WTC11 (cell line): ENCODE data around the gene HECW1. TPM values are rescaled to one million over a fixed set of nuclear protein-coding genes. Genes with fewer than 3 reads are reported as not detected.

Experiments used
- ATAC-seq: fragments of 200-7000 bp; cut with Tn5 transposase; 2 replicates; pipeline ENCODE4 v1.10.0; 2021; ENCODE audit warnings: mild to moderate bottlenecking, moderate library complexity
- CTCF ChIA-PET: fragments of 300-600 bp; sonication (Branson Sonifier 250); formaldehyde crosslinking; loops from one replicate; lab custom pipeline; 2021; ENCODE audit warnings: antibody characterized with exemption; lab: Charles Lee
- POLR2A ChIA-PET: fragments of 350-600 bp; sonication (Branson Sonifier 250); formaldehyde crosslinking; loops from one replicate; lab custom pipeline; 2021; ENCODE audit warnings: antibody characterized with exemption; lab: Charles Lee
- DNase-seq: peaks from one replicate; pipeline ENCODE4 v3.0.0; 2021; ENCODE audit warnings: low spot score
- H3K27ac Mint-ChIP-seq: 2 replicates; pipeline ENCODE4 v1.8.0; 2021; ENCODE audit warnings: mixed read lengths
- H3K27me3 Mint-ChIP-seq: 2 replicates; pipeline ENCODE4 v1.8.0; 2021; ENCODE audit warnings: low read depth, mild to moderate bottlenecking, moderate library complexity, mixed read lengths
- H3K36me3 Mint-ChIP-seq: 2 replicates; pipeline ENCODE4 v1.8.0; 2021; ENCODE audit warnings: mixed read lengths
- H3K4me1 Mint-ChIP-seq: 2 replicates; pipeline ENCODE4 v1.8.0; 2022; ENCODE audit warnings: mixed read lengths
- H3K4me3 Mint-ChIP-seq: 2 replicates; pipeline ENCODE4 v1.8.0; 2021; ENCODE audit warnings: mild to moderate bottlenecking, moderate library complexity, mixed read lengths
- H3K9me3 Mint-ChIP-seq: 2 replicates; pipeline ENCODE4 v1.8.0; 2021; ENCODE audit warnings: mixed read lengths
- ATF3 ChIP-seq: sonication (generic); formaldehyde crosslinking; conservative IDR thresholded peaks from 2 replicates; pipeline ENCODE4 v1.8.1; 2022; ENCODE audit warnings: mild to moderate bottlenecking, missing genetic modification reagents
- CBFB ChIP-seq: sonication (generic); formaldehyde crosslinking; IDR thresholded peaks from 2 replicates; pipeline ENCODE4 v1.8.1; 2022; ENCODE audit warnings: mild to moderate bottlenecking, low read depth, missing genetic modification reagents
- CDX4 ChIP-seq: fragments of 250-450 bp; sonication (Bioruptor Pico); IDR thresholded peaks from 2 replicates; pipeline ENCODE4 v1.9.0; 2021; ENCODE audit warnings: moderate library complexity, mild to moderate bottlenecking, inconsistent platforms, borderline replicate concordance
- CREB1 ChIP-seq: sonication (generic); formaldehyde crosslinking; IDR thresholded peaks from 2 replicates; pipeline ENCODE4 v1.8.0; 2023; ENCODE audit warnings: mild to moderate bottlenecking, missing genetic modification reagents
- EMX1 ChIP-seq: fragments of 250-450 bp; sonication (Bioruptor Pico); IDR thresholded peaks from 2 replicates; pipeline ENCODE4 v1.8.0; 2021; ENCODE audit warnings: mild to moderate bottlenecking
- ETV6 ChIP-seq: sonication (generic); formaldehyde crosslinking; IDR thresholded peaks from 2 replicates; pipeline ENCODE4 v1.8.1; 2022; ENCODE audit warnings: mild to moderate bottlenecking, missing genetic modification reagents
- FOXP4 ChIP-seq: sonication (generic); formaldehyde crosslinking; IDR thresholded peaks from 2 replicates; pipeline ENCODE4 v1.8.0; 2022; ENCODE audit warnings: mild to moderate bottlenecking, missing genetic modification reagents
- IRF1 ChIP-seq: sonication (generic); formaldehyde crosslinking; IDR thresholded peaks from 2 replicates; pipeline ENCODE4 v1.8.0; 2023; ENCODE audit warnings: missing genetic modification reagents
- MAX ChIP-seq: sonication (generic); formaldehyde crosslinking; IDR thresholded peaks from 2 replicates; pipeline ENCODE4 v1.8.0; 2022; ENCODE audit warnings: mild to moderate bottlenecking, missing genetic modification reagents
- MYBL2 ChIP-seq: sonication (generic); formaldehyde crosslinking; IDR thresholded peaks from 2 replicates; pipeline ENCODE4 v1.8.1; 2023; ENCODE audit warnings: mild to moderate bottlenecking, moderate library complexity, missing genetic modification reagents
- TP53 ChIP-seq: sonication (generic); formaldehyde crosslinking; IDR thresholded peaks from 2 replicates; pipeline ENCODE4 v1.8.1; 2023; ENCODE audit warnings: mild to moderate bottlenecking, missing genetic modification reagents
- ZNF138 ChIP-seq: sonication (generic); formaldehyde crosslinking; conservative IDR thresholded peaks from 2 replicates; pipeline ENCODE4 v1.8.1; 2022; ENCODE audit warnings: mild to moderate bottlenecking, moderate library complexity, missing genetic modification reagents
- ZNF219 ChIP-seq: sonication (generic); formaldehyde crosslinking; IDR thresholded peaks from 2 replicates; pipeline ENCODE4 v1.8.0; 2023; ENCODE audit warnings: missing genetic modification reagents, mild to moderate bottlenecking, borderline replicate concordance
- total RNA-seq: library from RNA; stranded (reverse); gene quantifications from 3 replicates; pipeline ENCODE4 v1.2.3, GENCODE V29; 2021
- TF ChIP-seq, protein P1 (sequence below): fragments of 200-600 bp; IDR thresholded peaks from 2 replicates; pipeline ENCODE4 v1.8.0; 2022; ENCODE audit warnings: antibody characterized with exemption
- TF ChIP-seq, protein P2 (sequence below): sonication (generic); formaldehyde crosslinking; IDR thresholded peaks from 2 replicates; pipeline ENCODE4 v1.8.1; 2022; ENCODE audit warnings: low read depth, mild to moderate bottlenecking, moderate library complexity, missing genetic modification reagents, borderline replicate concordance
- TF ChIP-seq, protein P3 (sequence below): fragments of 250-450 bp; sonication (Bioruptor Pico); IDR thresholded peaks from 2 replicates; pipeline ENCODE4 v1.9.0; 2021; ENCODE audit warnings: mild to moderate bottlenecking, borderline replicate concordance

The HECW1 gene
- total RNA-seq, 1 experiment from 2014 or later, result 6.1 TPM

GRCh38 chr7:43276547-43276946 lies 164.1 kb downstream of the HECW1 start:
- Mint-ChIP-seq H3K4me1 (peaks cover 26% of the 10 kb centered on the region), H3K36me3 (peaks cover 14% of the 10 kb centered on the region), H3K27me3 (peaks cover 4% of the 10 kb centered on the region; the same call in 1 of the 2 replicates), H3K9me3 (peaks cover 24% of the 10 kb centered on the region), H3K27ac (no peak overlapping the region), H3K4me3 (no peak overlapping the region)
- TF ChIP-seq, protein P1, sequence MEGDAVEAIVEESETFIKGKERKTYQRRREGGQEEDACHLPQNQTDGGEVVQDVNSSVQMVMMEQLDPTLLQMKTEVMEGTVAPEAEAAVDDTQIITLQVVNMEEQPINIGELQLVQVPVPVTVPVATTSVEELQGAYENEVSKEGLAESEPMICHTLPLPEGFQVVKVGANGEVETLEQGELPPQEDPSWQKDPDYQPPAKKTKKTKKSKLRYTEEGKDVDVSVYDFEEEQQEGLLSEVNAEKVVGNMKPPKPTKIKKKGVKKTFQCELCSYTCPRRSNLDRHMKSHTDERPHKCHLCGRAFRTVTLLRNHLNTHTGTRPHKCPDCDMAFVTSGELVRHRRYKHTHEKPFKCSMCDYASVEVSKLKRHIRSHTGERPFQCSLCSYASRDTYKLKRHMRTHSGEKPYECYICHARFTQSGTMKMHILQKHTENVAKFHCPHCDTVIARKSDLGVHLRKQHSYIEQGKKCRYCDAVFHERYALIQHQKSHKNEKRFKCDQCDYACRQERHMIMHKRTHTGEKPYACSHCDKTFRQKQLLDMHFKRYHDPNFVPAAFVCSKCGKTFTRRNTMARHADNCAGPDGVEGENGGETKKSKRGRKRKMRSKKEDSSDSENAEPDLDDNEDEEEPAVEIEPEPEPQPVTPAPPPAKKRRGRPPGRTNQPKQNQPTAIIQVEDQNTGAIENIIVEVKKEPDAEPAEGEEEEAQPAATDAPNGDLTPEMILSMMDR, result no peak
- TF ChIP-seq, protein P2, sequence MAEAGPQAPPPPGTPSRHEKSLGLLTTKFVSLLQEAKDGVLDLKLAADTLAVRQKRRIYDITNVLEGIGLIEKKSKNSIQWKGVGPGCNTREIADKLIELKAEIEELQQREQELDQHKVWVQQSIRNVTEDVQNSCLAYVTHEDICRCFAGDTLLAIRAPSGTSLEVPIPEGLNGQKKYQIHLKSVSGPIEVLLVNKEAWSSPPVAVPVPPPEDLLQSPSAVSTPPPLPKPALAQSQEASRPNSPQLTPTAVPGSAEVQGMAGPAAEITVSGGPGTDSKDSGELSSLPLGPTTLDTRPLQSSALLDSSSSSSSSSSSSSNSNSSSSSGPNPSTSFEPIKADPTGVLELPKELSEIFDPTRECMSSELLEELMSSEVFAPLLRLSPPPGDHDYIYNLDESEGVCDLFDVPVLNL, result no peak
- TF ChIP-seq ZNF138 (CRISPR knock-in tag), result no peak
- TF ChIP-seq TP53 (CRISPR knock-in tag), result no peak
- no peak for TF ChIP-seq CREB1 (CRISPR knock-in tag)
- no peak for TF ChIP-seq MYBL2 (CRISPR knock-in tag)
- no peak for TF ChIP-seq IRF1 (CRISPR knock-in tag)
- TF ChIP-seq FOXP4 (CRISPR knock-in tag), result no peak
- no peak for TF ChIP-seq EMX1 (CRISPR knock-in tag)
- no peak for TF ChIP-seq ETV6
- TF ChIP-seq CDX4 (CRISPR knock-in tag), result no peak
- TF ChIP-seq CBFB, result no peak
- no peak for TF ChIP-seq ATF3 (CRISPR knock-in tag)
- no peak for TF ChIP-seq MAX
- TF ChIP-seq, protein P3, sequence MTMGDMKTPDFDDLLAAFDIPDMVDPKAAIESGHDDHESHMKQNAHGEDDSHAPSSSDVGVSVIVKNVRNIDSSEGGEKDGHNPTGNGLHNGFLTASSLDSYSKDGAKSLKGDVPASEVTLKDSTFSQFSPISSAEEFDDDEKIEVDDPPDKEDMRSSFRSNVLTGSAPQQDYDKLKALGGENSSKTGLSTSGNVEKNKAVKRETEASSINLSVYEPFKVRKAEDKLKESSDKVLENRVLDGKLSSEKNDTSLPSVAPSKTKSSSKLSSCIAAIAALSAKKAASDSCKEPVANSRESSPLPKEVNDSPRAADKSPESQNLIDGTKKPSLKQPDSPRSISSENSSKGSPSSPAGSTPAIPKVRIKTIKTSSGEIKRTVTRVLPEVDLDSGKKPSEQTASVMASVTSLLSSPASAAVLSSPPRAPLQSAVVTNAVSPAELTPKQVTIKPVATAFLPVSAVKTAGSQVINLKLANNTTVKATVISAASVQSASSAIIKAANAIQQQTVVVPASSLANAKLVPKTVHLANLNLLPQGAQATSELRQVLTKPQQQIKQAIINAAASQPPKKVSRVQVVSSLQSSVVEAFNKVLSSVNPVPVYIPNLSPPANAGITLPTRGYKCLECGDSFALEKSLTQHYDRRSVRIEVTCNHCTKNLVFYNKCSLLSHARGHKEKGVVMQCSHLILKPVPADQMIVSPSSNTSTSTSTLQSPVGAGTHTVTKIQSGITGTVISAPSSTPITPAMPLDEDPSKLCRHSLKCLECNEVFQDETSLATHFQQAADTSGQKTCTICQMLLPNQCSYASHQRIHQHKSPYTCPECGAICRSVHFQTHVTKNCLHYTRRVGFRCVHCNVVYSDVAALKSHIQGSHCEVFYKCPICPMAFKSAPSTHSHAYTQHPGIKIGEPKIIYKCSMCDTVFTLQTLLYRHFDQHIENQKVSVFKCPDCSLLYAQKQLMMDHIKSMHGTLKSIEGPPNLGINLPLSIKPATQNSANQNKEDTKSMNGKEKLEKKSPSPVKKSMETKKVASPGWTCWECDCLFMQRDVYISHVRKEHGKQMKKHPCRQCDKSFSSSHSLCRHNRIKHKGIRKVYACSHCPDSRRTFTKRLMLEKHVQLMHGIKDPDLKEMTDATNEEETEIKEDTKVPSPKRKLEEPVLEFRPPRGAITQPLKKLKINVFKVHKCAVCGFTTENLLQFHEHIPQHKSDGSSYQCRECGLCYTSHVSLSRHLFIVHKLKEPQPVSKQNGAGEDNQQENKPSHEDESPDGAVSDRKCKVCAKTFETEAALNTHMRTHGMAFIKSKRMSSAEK (CRISPR knock-in tag), result no peak
- no peak for TF ChIP-seq ZNF219 (CRISPR knock-in tag)
- CTCF ChIA-PET, result interaction anchor here (3.6 kb wide), 1 partner anchor 15 kb away, joined by 12 read pairs; no protein-coding TSS in a partner anchor
- POLR2A ChIA-PET, result no interaction called here
- no peak for ATAC-seq
- DNase-seq, result no peak
